ENCODE data around the gene BARX2.

The BARX2 gene

DNA sequence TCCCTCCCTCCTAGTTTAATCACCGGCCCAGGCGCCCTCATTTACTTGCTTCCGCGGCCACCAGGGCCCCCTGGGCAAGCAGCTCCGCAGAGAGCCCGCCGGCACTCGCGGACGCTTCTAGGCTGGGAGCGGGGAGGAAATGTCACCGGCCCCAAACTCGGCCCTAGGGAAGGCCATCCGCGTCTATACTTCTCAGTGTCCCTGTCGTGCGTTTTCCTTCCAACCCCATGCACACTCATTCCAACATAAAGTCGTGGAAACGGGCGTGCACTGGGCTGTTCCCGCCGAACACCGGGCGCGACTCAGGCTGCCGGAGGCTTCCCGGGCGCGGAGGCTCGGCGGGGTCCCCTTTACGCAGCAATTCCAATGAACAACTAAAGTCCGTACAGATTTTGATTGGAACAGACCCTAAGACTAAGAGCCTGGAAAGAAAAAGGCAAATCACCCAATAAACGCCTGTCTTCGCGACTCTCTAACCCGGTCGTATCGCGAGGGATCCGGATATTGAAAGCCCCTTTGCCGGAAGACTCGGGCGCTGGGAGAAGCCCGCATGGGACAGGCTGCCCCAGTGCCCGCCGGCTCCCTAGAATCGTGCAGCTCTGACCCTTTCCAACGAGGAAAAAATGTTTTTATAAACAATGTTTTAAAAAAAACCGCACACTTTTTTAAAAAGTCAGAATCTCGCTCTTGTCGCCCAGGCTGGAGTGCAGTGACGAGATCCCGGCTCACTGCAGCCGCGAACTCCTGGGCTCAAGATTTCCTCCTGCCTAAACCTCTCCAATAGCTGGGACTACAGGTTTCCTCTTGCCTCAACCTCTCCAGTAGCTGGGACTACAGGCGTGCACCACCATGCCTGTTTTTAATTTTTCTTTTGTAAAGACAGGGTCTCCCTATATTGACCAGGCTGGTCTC is 1.3 kb upstream of the BARX2 start:
- no peak for DNase-seq (ENCODE audit: low read depth in 2 of 2)

DNA sequence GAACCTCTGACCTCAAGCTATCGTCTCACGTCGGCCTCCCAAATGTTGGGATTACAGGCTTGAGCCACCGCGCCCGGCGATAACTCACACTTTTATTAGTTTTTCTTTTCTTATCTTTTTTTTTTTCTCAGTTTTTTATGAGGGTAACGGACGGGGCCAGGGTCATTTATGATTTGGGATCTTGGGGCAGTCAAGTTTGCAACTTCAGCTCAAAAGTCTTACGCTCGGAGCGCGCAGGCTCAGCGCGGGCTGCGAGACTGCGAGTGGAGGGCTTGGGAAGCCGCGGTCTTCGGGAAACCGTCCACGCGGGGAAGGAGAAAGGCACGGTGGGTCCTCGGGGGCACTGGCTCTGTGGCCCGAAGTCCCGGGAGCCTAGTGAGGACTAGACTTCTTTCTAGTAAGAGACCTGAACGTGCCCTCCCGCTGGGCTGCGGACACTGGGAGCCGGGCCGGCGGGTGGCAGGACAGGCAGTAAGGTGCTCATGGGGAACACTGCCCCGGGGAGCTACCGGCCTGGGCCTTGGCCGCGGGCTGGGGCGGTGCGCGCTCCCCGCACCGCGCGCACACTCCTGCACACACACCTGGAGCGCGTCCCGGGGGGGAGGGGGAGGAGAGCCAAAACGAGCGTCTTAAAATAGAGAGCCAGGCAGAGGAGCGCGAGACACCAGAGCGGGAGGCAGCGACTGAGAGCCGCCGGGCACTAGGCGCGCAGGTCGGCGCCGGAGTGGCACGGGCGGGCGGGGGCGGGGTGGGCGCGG is 476 bp upstream of the BARX2 start:
- no peak for DNase-seq (ENCODE audit: low read depth in 2 of 2)

DNA sequence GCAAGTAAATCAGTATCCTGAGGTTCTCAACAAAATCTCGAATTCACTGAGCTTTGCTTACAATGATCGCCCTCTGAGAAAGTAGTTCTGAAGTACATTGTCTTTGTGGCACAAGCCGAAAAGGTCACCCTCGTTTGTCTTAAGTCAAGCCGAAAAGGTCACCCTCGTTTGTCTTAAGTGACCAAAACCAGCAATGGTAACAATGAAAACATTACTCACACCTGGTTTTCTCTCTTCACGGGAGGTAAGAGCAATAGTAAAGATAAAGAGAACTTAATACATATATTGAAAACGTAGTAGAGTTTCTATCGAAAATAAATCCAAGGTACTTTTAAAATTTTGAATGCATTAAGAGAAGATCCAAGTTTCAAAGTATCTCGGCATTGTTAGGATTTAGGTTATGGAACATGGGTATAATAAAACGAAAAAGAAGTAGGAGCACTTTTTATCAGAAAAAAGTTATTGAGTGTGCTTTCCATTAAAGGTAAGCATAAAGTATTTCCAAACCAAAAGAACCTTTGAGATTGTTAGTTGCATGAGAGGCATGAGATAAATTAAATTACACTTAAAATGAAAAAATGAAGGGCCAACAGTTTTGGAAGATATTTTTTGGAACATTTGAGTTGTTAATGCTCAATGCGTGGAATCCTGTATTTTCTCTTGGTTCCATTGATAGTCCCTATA is 1.2 kb downstream of the BARX2 start:
- DNase-seq (ENCODE audit: low read depth in 2 of 2): no peak

DNA sequence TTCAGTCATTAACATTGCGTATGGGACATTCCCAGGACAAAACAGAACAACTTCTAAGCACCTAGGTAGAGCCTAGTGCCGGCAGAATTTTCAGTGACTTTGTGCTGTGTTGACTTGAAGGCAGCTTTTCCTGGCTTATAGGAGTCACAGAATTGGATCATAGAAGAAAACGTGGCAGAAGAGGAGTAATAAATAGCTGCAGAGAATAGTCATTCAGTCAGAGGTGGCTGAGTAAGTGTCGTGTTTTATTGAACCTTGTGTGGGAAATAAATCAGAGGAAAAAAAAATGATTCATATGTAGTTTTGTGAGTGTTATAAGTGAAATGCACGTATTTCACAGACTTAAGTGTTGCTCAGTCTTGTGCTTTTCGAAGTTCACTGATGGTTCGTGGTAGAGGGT is 2.1 kb downstream of the BARX2 start:
- DNase-seq (ENCODE audit: low read depth in 2 of 2): no peak

DNA sequence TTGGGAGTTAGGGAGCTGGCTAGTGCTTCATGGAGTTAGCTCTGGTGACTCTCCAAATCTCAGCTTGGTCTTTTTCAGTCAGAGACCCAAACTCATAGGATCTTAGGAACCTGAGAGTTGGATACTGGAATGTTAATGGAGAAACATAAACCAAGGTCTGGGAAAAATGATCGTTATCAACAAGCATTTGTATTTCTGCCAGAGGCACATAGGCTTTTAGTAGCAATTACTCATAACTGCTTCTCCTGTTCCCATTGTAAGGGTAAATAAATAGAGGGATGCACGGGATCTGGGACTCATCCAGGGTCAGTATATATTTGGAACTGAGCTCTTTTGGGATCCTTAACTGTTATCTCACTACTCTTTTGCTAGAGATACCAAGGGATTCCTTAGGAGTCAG is 4.8 kb downstream of the BARX2 start:
- no peak for DNase-seq (ENCODE audit: low read depth in 2 of 2)

DNA sequence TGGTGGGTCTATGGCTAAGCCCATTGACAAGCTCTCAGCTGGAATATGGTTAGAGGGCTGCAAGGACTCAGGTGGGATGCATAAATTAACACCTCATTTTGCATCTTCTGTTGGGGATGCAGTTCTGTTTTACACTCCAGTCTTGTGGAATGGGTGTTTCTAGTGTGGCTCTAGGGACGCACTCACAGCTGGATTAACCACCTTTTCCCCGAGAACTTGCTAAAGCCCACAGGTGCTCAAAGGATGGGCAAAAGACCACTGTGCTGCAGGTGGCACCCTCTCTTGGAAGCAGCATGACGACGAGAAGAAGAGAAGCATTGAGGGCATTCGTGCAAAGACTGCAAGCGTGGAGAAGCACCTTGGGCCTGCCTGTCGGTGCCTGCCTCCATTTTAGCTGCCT is 6.9 kb downstream of the BARX2 start:
- DNase-seq (ENCODE audit: low read depth in 2 of 2): no peak

DNA sequence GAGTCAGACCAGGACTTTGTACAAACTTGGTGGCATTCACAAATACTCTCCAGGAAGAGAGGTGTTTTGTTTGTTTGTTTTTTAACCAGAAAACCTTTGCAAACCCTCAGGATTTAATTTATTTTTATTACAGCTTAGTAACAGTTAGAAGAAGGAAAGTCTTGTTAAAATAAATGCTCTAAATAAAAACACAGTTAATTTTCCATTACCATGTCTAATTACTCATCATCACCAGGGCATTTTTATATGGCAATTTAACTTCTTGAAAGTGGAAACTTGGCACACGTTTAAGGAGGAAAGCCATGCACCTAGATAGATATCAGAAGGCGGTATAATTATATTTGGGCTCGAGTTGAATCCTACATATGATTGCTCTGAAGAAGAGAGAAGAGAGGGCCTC is 7.4 kb downstream of the BARX2 start:
- no peak for DNase-seq (ENCODE audit: low read depth in 2 of 2)

DNA sequence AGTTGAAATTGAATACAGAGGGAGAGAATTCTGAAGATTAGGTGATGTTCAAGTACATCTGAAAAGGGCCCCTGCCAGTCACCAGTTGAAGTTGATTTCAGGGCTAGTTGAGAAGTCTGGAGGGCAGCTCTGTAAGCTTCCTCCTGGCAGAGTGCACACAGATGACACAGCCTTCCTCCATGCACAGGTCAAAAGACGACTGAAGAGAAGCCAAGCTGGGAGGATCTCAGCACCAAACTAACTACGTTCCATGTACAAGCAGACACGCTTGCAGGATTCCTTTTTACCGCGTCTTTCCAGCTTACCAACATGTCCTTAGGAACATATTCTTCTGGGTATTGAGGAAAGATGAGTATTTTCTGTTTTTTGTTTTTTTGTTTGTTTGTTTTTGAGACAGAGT is 7.9 kb downstream of the BARX2 start:
- no peak for DNase-seq (ENCODE audit: low read depth in 2 of 2)

DNA sequence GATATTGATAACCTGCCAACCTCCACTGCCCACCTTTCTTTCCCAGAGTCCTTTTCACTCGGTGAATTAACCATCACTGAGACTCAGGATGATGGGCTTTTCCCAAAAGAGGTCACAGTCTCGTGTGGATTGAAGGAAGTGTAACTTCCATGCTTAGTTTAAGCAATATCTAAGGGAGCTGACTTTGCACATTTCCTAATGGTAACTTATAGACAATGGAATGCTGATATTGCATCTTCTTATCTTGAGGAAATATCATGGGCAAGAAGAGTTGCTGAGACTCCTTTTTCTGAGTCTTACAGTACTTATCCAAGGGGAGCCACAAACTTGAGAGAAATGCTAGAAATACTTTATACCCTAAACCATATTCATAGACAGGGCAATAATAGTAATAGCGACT is 8.8 kb downstream of the BARX2 start:
- DNase-seq (ENCODE audit: low read depth in 2 of 2): no peak

DNA sequence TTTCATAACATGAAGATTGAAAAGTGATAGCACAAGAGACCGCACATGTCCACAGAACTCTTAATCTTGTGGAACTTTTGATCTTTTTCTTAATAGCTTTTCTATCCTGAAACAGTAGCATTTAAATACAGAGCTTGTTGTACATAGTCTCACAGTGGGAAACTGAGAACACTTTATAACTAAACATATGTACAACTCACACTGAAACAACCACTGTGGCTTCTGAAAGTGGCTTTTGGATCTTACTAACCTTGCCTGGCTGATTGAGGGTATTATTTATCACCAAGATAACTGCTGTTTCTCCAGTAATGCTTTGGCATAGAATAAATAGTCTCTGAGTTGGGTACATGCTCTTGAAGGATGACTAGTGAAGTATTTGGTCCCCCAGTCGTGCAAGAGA is 10.2 kb downstream of the BARX2 start:
- no peak for DNase-seq (ENCODE audit: low read depth in 2 of 2)

DNA sequence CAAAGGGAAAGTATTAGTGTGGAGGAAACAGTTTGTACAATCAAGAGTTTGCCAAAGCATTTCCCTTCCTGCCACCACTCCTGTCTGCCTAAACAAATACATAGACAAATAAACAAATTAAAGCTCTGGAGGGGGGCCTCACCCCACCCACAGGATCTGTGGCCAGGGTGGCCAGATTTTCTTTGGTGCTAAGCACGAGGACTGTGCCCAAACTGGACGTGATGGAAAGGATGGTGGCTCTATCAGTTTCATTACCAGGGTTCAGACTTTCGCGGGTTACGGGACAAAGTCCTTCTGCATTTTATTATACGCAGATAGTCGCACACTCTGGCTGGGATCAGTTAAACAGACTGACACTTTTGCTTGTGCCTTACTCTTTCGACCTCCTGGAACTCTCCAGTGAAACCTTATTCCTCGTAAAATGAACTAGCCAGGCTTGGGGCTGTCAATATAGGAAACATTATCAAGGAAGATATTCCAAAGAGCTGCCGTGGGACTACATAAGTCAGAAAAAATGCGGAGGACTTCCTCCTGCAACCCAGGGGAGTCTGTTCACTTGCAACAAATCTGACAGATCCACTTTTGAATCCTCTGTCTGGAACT is 11.2 kb downstream of the BARX2 start:
- no peak for DNase-seq (ENCODE audit: low read depth in 2 of 2)

DNA sequence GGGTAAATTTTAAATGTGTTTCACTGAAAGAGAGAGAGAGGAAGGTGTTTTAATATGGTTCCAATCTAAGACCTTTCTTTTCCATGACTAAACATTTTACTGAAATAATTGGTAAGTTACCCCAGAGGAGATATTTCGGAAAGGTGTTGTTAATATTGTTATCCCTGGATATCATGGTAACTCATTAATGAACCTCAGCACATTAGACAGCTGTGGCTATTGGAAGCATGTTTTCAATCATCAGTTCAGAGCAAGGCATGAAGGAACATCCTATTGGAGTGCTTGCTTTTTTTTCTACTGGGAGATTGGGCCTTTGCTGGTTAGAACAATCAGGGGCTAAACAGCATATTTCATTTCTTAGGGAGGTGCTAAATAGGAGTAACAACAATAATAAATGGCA is 11.8 kb downstream of the BARX2 start:
- no peak for DNase-seq (ENCODE audit: low read depth in 2 of 2)

DNA sequence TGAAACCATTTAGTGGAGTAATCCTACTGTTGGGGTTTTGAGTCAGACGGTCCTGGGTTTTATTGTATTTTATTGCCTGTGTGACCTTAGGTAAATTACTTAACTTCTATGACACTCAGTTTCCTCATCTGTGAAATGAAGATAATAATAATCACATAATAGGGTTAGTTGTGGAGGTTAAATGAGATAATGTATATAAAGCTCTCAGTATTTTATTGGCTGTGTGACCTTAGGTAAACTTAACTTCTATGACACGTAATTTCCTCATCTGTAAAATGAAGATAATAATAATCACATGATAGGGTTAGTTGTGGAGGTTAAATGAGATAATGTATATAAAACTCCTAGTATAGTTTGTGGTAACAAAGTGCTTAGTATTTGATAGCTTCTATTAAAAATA is 13.2 kb downstream of the BARX2 start:
- no peak for DNase-seq (ENCODE audit: low read depth in 2 of 2)

DNA sequence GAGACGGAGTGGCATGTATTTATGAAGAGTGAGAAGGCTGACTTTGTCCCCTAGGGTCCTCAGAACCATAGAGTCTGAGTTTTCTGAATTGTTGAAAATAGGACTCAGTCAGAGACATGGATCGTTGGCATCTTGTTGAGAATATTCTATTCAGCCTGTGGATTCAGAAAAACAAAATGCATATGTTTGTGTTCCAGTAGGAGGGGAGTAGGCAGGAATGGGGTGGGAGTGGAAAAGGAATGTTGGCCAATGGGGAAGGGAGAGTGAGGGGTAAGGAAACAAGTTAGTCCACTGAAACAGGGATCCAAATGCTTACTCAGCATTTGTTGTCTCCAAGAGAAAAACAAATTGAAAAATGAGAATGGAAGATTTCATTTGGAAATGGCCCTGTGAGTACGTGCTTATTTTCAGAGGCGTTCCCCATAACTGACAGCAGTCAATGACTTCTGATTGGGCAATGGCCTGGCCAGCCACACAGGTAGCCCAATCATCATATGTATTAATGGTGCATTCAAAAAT is 14.7 kb downstream of the BARX2 start:
- DNase-seq (ENCODE audit: low read depth in 2 of 2): no peak

DNA sequence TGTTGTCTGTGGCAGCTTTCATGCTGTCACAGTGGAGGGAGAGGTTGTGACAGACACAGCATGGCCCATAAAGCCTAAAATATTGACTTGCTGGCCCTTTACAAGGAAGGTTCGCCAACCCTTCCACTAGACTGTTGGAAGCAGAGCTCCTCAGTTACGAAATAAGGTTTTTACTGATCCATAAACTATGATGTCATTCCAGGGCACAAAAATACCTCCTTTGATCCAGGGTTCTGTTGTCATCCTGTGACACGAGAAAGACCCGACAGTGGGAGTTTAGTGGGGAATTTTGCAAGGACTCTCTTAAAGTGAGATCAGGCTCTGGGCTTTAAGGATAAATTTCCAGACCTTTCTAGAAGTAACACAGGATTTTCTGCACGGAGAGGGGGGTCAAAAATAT is 15.7 kb downstream of the BARX2 start:
- DNase-seq (ENCODE audit: low read depth in 2 of 2): no peak

DNA sequence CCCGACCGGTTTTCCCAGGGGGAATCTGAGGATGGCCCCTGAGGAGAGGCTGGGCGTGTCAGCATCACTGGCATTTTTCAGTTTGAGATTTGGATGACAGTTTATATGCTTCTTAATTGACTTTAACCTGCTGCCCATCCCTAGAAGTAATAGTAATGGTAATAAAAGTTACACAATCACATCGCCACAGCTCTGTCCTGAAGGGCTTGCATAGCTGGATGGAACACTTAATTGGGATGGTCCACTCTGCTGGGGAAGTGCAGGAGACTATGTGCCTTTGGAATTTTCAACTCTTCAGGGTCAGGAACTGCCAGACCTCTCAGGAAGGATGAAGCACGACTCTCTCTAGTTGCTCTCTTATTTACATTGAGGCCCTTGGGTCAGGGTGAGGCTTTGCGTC is 16.2 kb downstream of the BARX2 start:
- DNase-seq (ENCODE audit: low read depth in 2 of 2): no peak

DNA sequence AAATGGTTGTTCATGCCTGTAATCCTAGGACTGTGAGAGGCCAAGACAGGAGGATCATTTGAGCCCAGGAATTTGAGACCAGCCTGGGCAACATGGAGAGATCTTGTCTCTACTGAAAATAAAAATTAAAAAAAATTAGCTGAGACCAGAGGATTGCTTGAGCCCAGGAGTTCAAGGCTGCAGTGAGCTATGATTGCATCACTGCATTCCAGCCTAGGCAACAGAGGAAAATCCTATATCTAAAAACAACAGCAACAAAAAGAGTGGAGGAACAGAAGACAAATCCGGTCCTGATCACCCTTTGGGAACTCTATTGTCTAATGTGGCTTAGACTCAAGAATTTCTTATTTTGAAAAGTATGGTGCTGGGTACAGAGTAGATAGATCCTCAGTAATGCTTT is 17.3 kb downstream of the BARX2 start:
- DNase-seq (ENCODE audit: low read depth in 2 of 2): no peak

DNA sequence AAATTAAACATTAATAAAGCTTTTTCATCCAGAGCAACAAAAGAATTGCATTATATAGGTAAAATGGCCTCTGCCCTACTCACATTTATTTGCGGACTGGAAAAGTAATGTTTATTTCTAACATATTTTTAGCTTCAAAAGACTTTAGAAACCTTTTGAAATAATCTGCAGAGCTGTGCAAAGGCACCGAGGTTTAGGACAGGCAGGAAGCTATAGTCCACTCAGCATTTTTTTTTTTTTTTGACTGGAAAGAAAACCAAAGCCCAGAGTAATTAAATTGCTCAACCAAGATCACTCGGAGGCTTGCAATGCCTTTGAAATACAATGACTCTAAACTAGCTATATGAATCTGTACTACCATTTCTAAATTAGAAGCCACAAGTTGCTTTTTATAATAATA is 19.1 kb downstream of the BARX2 start:
- DNase-seq (ENCODE audit: low read depth in 2 of 2): no peak

DNA sequence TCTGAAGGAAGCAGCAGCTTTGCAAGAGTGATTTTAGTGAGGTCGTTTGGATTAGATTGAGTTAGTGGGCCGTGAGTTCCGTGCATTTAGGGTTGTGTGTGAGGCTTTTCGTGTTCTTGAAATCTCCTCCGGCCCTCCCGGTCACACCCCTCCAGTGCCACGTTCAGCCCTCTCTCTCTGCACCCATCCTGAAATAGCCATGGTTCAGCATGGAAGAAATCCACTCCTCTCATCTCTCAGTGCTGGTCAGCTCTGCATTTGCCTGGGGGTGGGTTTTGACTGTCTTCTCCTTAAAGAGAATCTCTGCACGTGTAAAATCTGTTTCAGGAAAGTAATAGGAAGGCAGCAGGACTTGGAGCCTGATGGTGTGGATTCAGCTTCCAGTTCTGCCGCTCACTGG is 19.8 kb downstream of the BARX2 start:
- no peak for DNase-seq (ENCODE audit: low read depth in 2 of 2)

DNA sequence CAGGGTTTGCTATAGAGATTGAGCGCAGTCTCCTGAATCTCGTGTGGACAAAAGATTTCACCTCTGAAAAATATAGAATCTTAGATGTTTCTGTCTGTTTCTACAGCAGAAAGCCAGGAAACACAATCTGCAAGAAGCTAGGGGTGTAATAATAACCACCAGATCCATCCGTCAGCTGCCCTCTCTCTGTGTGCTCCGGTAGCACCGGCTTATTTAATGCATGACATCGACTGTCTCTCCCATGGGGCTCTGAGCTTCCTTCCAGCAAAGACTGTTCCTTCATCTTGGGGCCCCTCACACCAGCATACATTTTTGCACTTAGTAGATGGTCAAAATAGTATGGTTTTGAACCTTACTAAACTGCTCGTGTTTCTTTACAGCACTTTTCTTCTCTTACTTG is 20.2 kb downstream of the BARX2 start:
- DNase-seq (ENCODE audit: low read depth in 2 of 2): no peak

DNA sequence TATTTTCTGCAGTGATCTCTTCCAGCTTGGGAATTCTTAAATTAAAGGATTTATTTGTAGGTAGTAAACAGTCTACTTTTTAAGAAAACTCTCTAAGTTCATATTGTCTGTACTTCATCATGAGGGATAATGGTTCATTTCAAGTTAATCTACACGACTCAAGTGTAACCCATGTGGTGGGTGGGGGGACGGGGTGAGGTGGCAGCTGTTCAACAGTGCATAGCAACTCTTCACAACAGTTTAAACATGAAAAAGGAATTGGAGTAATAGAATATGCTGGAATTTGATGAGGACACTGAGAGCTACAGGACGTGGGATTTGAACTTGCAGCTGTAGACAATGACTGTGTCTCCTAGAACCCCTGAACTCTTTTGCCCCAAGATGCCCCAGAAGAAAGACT is 20.8 kb downstream of the BARX2 start:
- DNase-seq (ENCODE audit: low read depth in 2 of 2): no peak
